ENCODE results near the gene PICALM.

Gene PICALM

DNA sequence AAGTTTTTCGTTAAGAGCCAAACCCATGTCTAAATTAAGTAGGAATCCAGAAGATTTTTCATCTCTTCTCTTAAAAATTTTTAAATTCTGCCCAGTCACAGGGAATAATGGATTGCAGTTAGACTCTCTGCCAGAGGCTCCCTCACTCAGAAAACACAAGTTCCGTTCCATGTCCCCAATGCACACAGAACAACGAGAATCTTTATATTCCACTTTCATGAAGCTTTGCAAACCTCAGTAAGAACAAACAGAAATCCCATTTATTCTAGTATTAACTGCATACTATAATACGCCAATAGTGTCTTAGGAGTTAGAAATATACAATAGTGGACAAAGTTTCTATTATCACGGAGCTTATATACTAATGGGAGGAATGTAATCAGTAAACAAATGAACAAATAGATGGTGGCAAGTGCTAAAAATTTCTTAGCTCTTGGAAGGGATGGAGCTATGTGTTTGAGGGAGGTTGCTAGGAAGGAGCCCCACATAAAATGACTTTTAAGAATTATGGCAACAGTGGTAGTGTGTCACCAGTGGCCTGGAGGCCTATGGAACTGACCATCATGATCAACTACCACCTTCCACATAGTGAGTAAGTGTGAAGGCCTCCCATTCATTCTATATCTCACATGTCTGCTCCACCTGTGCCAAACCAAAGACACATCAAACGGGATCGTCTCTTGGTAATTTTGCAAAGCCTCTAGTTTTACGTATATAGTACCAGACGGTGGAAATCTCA lies 24.9 kb downstream of the PICALM start:
- DNase-seq = no peak

GRCh38 chr11:86041975-86042378 lies 26.9 kb downstream of the PICALM start:
- DNase-seq = peak; percentile 40

GRCh38 chr11:86040919-86041850 lies 27.7 kb downstream of the PICALM start:
- no peak for DNase-seq

GRCh38 chr11:86039094-86039493 lies 29.8 kb downstream of the PICALM start:
- DNase-seq = no peak

DNA sequence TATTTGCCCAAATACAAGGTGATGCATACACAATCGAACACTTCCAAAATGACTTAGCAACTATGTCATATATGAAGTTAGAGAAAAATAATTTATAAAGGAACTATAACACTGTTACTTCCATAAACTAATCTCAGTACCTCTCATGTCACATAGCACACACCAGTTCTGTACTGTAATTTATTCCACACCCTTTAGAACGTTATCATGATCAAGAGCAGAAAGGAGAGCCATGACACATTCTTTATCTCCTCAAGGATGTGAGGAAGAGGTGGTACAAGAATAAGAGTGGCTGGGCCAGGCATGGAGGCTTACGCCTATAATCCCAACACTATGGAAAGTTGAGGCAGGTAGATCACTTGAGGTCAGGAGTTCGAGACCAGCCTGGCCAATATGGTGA lies 31.1 kb downstream of the PICALM start:
- DNase-seq = no peak

DNA sequence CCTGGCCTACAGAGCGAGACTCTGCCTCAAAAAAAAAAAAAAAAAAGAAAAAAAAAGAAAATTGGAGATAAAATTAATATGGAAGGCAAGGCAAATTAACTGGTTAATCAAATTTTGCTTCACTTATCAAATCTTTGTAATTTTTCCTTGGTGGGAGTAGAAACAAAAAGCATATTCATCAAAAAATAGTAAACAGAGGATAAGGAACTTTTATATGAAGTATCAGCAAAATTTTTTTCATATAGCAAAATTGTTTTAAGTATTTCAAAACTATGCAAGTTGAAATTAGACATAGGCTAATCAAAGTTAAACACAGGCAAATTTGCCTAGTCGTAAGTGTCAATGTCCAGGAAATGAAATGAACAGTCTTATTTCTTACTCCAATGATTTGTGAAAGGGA lies 33.0 kb downstream of the PICALM start:
- DNase-seq = no peak

DNA sequence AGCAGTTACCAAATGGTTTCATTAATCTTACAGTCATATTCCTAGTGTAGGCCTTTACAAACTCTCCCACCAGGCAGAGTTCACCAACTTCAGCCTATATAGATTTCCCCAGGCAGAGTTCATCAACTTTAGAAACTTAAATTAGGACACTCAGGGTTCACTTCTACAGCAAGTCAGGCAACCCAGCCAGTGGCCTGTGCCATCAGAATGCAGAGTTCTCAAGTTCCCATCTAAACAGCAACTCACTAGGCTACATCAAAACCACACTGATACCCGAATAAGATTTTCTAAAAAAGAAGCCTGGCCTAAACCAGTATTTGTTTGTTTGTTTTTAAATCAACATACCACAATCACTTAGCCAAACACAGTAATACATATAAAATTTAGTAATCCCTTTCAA lies 33.7 kb downstream of the PICALM start:
- DNase-seq = no peak

- no peak for DNase-seq
Measured at GRCh38 chr11:86034710-86035109, 34.2 kb downstream of the PICALM start.

GRCh38 chr11:86021377-86021776 lies 47.5 kb downstream of the PICALM start:
- no peak for DNase-seq

- no peak for DNase-seq
Measured at GRCh38 chr11:86018249-86018648, 50.6 kb downstream of the PICALM start.

DNA sequence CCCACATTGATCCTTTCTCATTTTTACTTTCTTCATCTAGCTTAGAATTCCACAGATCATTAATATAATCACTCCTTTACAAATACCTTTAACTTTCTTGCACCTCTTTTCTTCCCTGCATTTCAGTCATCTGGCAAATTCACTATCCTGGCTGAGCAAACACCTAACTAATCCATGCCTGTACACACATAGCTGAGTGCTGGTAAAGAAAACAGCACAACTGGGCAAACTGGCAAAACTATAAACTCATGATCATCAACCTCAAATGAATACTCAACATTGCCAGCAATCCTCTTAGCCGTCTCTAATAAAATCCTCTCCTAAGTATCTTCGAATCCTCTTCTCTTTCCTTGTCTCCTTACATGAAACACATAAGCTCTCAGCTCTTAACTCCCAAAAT lies 52.4 kb downstream of the PICALM start:
- no peak for DNase-seq

DNA sequence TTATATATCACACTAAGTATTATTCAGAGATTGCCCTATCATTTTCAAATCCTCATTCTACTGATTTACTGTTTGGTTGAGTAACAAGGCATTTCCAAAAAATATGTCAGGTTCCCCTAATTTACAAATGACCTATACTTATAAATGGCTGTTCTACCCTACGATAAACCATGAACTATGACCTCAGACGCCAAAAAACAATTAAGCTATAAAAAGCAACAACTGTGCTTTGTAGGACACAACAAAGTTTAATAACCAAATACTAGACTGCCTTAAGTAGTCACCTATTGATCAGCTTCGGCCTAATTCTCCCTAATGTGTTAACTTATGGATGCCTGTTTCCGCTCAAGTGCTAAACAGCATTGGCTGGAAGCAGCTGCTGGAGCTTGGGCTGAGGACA lies 53.2 kb downstream of the PICALM start:
- DNase-seq = no peak

DNA sequence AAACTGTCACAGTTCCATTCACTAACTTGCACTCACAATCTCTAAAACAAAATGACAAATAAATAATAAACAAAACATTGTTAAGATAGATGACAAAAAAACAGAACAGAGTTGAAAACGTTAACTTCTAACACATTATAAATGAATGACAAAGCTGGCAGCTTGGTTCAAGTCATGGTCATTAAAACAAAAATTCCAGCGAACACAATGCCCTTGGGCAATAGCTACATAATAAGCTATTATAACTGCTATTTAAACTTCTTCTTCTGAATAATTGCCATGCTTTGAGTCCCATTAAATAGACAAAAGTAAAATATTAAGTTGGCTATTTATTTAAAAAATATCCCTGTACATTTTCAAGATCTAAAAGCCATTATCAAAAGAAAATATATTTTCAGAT lies 54.7 kb downstream of the PICALM start:
- no peak for DNase-seq

GRCh38 chr11:86013713-86014112 lies 55.2 kb downstream of the PICALM start:
- DNase-seq = no peak

DNA sequence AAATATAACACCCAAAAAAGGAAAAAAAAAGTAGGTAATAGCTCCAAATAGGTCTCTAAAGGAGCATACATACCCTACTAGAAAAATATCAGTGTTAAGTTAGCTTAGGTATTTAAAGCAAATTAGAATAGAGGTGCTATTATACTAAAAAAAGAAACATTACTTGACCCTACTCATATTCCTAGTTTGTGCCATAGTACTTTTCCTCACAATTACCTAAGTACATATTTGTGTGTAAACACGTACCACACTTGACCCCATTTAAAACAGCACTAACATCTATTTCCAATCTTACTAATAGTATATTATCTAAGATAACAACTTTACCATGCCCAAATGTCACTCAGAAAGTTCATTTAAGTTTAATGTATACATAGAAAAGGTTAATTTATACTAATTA lies 57.7 kb downstream of the PICALM start:
- no peak for DNase-seq

- no peak for DNase-seq
Measured at GRCh38 chr11:86003654-86004053, 65.2 kb downstream of the PICALM start.

DNA sequence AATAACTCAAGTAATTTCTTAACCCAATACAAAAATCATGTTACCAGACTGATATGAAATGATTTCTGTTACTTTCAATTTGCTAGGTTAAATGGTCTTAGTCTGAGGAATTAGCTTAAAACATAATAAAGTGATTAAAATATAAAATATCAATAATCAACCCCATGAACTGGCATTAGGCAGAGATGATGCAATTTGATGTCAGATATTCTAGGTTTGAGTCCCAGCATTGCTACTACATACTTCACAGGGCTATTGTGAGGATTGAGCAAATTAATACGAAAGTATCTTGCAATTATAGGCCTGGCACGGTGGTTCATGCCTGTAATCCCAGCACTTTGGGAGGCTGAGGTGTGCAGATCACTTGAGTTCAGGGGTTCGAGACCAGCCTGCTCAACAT lies 66.5 kb downstream of the PICALM start:
- DNase-seq = no peak

GRCh38 chr11:85991508-85991907 lies 77.4 kb downstream of the PICALM start:
- DNase-seq = no peak

DNA sequence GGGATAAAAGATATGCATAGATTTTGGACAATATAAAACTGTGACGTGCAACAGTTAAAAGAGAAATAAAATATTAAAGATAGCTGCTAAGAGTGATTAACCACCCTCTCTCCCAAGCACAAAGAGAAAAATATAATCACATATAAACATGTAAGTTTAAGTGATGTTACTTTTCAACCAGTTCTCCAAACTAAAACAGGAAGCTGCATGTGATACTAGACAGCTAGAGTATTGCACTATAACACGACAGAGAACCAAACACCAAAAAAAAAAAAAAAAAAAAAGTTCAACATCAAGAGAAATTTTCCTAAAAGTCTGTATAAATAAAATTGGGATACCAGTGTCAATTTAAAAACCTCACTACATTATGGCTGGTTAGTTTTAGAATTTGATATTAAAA lies 79.1 kb downstream of the PICALM start:
- DNase-seq = no peak

DNA sequence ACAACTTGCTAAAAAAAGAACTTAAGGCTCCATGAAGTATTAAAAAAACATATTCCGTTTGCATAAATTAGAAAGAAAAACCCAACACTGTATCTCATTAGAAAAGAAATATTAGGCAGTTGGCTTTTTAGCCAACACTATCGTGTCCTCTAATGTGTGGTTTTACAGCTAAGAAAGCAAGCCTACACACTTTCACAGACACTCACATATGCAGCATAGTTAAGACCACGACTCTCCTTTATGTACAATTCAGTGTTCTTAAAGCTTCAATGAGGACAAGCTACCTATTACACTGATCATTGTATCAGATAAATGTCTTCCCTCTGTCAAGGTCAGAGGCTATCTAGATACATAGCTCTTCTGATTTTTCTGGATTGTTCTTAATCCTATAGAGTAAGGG lies 80.1 kb downstream of the PICALM start:
- DNase-seq = no peak

DNA sequence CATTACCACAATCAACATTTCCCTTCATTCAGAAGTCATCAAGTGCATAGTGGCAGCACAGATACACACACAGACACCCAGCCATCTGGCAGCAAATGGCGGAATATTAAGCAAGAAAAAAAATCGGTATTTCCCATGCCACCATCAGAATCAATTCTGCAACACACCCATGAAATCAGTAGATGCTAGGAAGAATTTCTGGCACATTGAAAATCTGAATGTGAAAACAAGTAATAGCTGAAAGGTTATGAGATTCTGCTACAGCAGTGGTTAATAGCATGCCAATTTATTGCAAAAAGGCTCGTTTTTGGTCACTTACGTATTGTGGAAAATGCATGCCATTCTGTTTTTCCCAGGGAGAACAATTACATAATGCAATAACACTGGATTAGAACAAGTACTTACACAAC lies 91.1 kb downstream of the PICALM start:
- DNase-seq = no peak

DNA sequence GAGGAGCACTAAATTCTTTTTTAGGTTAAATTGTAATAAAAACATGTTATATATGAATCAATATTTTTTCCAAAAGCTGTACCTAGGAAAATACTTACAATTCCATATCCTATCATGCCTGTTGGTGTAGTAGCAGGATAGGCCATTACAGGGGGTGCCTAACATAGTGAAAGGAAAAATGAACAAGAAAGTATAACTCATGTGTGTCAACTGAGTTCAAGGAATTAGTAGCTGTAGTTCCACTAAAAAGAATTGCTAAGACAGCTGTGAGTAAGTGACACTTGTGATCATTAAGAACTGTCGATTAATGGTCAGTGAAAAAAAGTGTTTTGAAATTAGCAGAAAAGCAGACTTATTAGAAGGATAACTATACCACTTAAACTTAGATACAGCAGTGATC lies 92.4 kb downstream of the PICALM start:
- no peak for DNase-seq

DNA sequence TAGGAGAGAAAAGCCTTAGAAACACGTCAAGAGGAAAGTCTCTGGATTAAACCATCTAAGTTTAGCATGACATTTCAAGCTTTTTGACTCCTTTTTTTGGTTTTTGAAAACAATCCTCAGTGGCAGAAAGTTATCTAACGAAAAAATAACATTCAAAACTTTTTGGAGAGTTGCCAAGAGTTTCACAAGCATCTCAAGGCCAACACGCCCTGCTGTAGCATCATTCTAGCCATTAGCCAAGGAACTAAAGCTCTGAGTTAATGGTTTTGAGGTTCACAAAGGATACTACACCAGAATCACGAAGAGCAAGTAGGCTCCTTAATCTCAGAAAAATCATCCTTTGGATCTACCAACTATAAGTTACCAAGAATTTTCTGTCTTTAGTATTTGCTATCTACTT lies 94.8 kb downstream of the PICALM start:
- DNase-seq = no peak

DNA sequence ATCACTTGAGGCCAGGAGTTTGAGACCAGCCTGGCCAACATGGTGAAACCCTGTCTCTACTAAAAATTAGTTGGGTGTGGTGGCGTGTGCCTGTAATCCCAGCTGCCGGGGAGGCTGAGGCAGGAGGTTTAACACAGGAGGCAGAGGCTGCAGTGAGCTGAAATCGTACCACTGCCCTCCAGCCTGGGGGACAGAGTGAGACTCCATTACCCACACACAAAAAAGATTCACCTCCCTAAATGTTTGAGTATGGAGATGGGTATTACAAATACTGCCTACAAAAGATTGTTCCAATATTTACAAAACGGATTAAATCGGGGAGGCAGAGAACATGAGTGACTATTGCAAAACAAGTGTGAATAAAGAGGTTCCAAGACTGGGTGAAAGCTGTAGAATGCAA lies 98.3 kb downstream of the PICALM start:
- DNase-seq = no peak
